AG10803 (cell line): ENCODE results near the gene CAMK2A.
A peak's percentile ranks its signal among the peaks of the same experiment; 100 is the strongest.

Experiments used
- DNase-seq: peaks from one replicate; pipeline ENCODE4 v3.0.0; 2010; ENCODE audit warnings: low read depth
- H3K4me3 ChIP-seq: 2 replicates; pipeline ENCODE4 v1.5.1; 2011; ENCODE audit warnings: mild to moderate bottlenecking, low read length, control low read depth
- TF ChIP-seq, protein P1 (sequence below): conservative IDR thresholded peaks from 2 replicates; pipeline ENCODE4 v1.5.1; 2011; ENCODE audit warnings: mild to moderate bottlenecking, low read length, control low read depth, inconsistent platforms

The CAMK2A gene

DNA sequence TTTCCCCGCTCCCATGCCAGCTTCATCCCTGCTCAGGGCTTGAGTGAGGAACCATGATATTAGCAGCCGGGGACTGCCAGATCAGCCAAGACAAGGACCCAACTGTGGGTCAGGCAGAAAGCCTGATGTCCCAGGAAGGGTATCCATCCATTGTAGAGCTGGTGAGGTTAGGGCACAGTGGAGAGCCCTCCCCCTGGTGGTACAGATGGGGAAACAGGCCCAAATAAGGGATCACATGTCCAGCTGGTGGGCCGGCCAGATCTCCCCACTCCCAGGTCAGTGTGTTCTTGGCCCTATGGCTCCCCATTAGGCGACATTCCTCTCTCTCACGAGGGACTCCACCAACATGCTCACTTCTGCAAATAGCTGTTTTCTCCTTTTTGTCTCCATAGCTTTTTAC lies 114.0 kb downstream of the CAMK2A start:
- TF ChIP-seq, protein P1, sequence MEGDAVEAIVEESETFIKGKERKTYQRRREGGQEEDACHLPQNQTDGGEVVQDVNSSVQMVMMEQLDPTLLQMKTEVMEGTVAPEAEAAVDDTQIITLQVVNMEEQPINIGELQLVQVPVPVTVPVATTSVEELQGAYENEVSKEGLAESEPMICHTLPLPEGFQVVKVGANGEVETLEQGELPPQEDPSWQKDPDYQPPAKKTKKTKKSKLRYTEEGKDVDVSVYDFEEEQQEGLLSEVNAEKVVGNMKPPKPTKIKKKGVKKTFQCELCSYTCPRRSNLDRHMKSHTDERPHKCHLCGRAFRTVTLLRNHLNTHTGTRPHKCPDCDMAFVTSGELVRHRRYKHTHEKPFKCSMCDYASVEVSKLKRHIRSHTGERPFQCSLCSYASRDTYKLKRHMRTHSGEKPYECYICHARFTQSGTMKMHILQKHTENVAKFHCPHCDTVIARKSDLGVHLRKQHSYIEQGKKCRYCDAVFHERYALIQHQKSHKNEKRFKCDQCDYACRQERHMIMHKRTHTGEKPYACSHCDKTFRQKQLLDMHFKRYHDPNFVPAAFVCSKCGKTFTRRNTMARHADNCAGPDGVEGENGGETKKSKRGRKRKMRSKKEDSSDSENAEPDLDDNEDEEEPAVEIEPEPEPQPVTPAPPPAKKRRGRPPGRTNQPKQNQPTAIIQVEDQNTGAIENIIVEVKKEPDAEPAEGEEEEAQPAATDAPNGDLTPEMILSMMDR = peak; percentile 59
- no peak overlapping the region for H3K4me3 ChIP-seq
- DNase-seq = no peak

DNA sequence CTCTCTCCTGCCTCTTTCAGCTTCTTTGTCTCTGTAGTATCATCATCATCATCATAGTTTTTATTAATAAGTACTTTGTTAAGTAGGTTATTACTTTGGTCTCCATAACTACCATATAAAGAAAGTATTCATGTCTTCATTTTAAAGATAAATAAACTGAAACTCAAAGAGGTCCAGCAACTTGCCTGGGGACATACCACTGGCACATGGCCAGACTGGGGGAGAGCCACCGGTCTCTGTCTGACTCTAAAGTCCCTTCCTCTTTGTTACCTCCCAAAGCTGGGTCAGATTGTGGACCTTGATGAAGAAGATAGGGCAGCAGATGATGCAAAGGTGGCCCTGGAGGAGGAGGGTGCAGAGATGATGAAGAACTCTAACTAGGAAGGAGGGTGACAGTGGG lies 114.5 kb downstream of the CAMK2A start:
- DNase-seq = no peak
- TF ChIP-seq, protein P1 = no peak
- no peak overlapping the region for H3K4me3 ChIP-seq

DNA sequence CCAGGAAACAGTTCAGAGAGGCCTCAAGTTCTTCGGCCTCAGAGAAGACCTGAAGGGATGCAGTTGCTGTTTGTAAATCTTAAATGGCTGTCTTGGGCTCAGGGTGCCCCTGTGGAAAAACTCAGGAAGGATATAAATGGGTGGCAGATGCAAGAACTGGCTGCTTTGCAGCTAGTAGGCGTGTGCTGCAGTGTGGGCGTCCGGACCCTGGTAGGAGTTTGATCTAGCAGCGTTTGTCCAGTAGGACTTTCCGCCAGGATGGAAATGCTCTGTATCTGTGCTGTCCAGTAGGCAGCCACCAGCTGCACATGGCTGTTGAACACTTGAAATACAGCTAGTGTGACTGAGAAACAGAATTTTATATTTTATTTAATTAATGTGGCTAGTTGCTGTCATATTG lies 115.3 kb downstream of the CAMK2A start:
- TF ChIP-seq, protein P1 = no peak

DNA sequence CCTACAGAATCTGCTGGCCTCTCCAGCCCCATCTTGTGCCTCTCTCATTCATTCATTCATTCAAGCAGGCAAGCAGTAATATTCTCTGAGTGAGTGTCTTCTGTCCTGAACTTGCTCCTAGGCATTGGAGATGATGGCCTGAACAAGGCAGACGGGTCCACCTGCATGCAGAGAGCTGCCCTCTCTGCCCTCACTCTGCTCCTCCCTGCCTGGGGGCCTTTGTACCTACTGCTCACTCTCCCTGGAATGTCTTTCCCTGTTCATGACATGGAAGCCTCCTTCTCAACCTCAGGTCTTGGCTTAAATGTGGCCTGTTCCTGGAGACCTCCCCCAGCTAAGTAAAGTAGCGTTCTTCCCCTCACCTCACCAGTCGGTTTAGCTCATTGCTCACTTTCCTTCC lies 116.4 kb downstream of the CAMK2A start:
- no peak overlapping the region for H3K4me3 ChIP-seq
- TF ChIP-seq, protein P1 = no peak

More for the DNA sequence above, 115.3 kb downstream of the CAMK2A start:
- no peak overlapping the region for H3K4me3 ChIP-seq
- no peak for DNase-seq

DNA sequence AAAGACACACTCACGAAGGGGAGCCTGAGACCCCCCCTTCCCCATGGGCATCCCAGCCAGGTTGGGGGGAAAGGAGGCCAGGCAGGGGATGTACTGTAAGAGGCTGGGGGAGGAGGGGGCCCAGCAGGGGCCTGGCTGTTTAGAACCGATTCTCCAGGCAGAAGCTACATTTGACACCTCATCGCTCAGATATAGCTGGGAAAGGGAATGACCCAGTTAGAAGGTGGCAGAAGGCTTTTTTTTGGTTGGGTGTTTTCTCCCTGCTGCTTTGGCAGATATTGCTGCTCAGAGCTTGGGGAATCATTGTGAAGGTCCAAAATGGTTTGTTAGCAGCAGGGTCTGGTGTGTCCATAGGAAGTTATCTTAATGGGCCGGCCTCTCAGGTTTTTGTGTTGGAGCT lies 117.0 kb downstream of the CAMK2A start:
- H3K4me3 ChIP-seq = no peak overlapping the region
- DNase-seq = no peak
- TF ChIP-seq, protein P1 = no peak

More for the DNA sequence above, 116.4 kb downstream of the CAMK2A start:
- DNase-seq = no peak

GRCh38 chr5:150172145-150172544 lies 117.4 kb downstream of the CAMK2A start:
- DNase-seq = no peak
- TF ChIP-seq, protein P1 = no peak
- H3K4me3 ChIP-seq = no peak overlapping the region
